ENCODE data around the gene SLC38A4.

Gene SLC38A4

GRCh38 chr12:46786774-46787173 lies 39.0 kb downstream of the SLC38A4 start:
- TF ChIP-seq CTCF (conservative IDR thresholded peaks at IDR 0.05) (no peak), ZFX (IDR thresholded peaks at IDR 0.05) (no peak)
- H3K27ac ChIP-seq = no peak overlapping the region

GRCh38 chr12:46785382-46785781 lies 40.4 kb downstream of the SLC38A4 start:
- TF ChIP-seq ZFX (IDR thresholded peaks at IDR 0.05) = no peak
- TF ChIP-seq CTCF (conservative IDR thresholded peaks at IDR 0.05) = no peak
- H3K27ac ChIP-seq = no peak overlapping the region

- TF ChIP-seq ZFX (IDR thresholded peaks at IDR 0.05) = no peak
- no peak for TF ChIP-seq CTCF (conservative IDR thresholded peaks at IDR 0.05)
- H3K27ac ChIP-seq = no peak overlapping the region
Observed at GRCh38 chr12:46783871-46784270, 41.9 kb downstream of the SLC38A4 start.

GRCh38 chr12:46779879-46780278 lies 45.9 kb downstream of the SLC38A4 start:
- no peak for TF ChIP-seq ZFX (IDR thresholded peaks at IDR 0.05)
- TF ChIP-seq CTCF (conservative IDR thresholded peaks at IDR 0.05) = no peak

GRCh38 chr12:46779063-46779462 lies 46.7 kb downstream of the SLC38A4 start:
- H3K27ac ChIP-seq = no peak overlapping the region
- no peak for TF ChIP-seq CTCF (conservative IDR thresholded peaks at IDR 0.05)
- TF ChIP-seq ZFX (IDR thresholded peaks at IDR 0.05) = no peak

More at GRCh38 chr12:46779879-46780278, 45.9 kb downstream of the SLC38A4 start:
- H3K27ac ChIP-seq = no peak overlapping the region

- TF ChIP-seq CTCF (conservative IDR thresholded peaks at IDR 0.05) (no peak), ZFX (IDR thresholded peaks at IDR 0.05) (no peak)
- H3K27ac ChIP-seq = no peak overlapping the region
Observed at GRCh38 chr12:46778415-46778814, 47.4 kb downstream of the SLC38A4 start.

- no peak for TF ChIP-seq CTCF (conservative IDR thresholded peaks at IDR 0.05)
- TF ChIP-seq ZFX (IDR thresholded peaks at IDR 0.05) = no peak
- no peak overlapping the region for H3K27ac ChIP-seq
Observed at GRCh38 chr12:46777587-46777986, 48.2 kb downstream of the SLC38A4 start.
